Measurements from ENCODE around the gene MLKL.
A peak's percentile ranks its signal among the peaks of the same experiment; 100 is the strongest.
"Not testable (repeated sequence)": the region's sequence is repeated elsewhere in the genome, so short reads cannot be mapped to it uniquely, and the experiment has no call there.

Gene MLKL

GRCh38 chr16:74731853-74732477, 31.3 kb upstream of the MLKL start:
- DNase-seq, result no peak

GRCh38 chr16:74729783-74730683, 29.4 kb upstream of the MLKL start:
- DNase-seq, result no peak

- DNase-seq, result no peak
These were observed 27.2 kb upstream of the MLKL start for GRCh38 chr16:74727903-74728302.

GRCh38 chr16:74726716-74727115, 26.1 kb upstream of the MLKL start:
- DNase-seq, result no peak

GRCh38 chr16:74725651-74726455, 25.2 kb upstream of the MLKL start:
- DNase-seq, result no peak

- DNase-seq, result no peak
These were observed 24.3 kb upstream of the MLKL start for GRCh38 chr16:74724820-74725549.

- no peak for DNase-seq
These were observed 22.6 kb upstream of the MLKL start for GRCh38 chr16:74723256-74723655.

GRCh38 chr16:74722156-74722555, 21.5 kb upstream of the MLKL start:
- DNase-seq, result not testable (repeated sequence)

GRCh38 chr16:74721716-74722115, 21.1 kb upstream of the MLKL start:
- DNase-seq, result no peak

GRCh38 chr16:74720579-74720978, 19.9 kb upstream of the MLKL start:
- no peak for DNase-seq

- no peak for DNase-seq
These were observed 18.3 kb upstream of the MLKL start for GRCh38 chr16:74718741-74719610.

- DNase-seq, result no peak
These were observed 17.5 kb upstream of the MLKL start for GRCh38 chr16:74718140-74718539.

- DNase-seq, result no peak
These were observed 16.7 kb upstream of the MLKL start for GRCh38 chr16:74717367-74717766.

- DNase-seq, result no peak
These were observed 15.7 kb upstream of the MLKL start for GRCh38 chr16:74716355-74716754.

- DNase-seq, result no peak
These were observed 13.2 kb upstream of the MLKL start for GRCh38 chr16:74713876-74714275.

- DNase-seq, result no peak
These were observed 12.7 kb upstream of the MLKL start for GRCh38 chr16:74713325-74713724.

- DNase-seq, result no peak
These were observed 11.3 kb upstream of the MLKL start for GRCh38 chr16:74711938-74712337.

GRCh38 chr16:74710401-74710800, 9.7 kb upstream of the MLKL start:
- no peak for DNase-seq

- peak; percentile 69 for DNase-seq
These were observed 8.8 kb upstream of the MLKL start for GRCh38 chr16:74709441-74709877.

GRCh38 chr16:74700116-74700437, 585 bp downstream of the MLKL start:
- peak; percentile 2 for DNase-seq

GRCh38 chr16:74699666-74700065, 996 bp downstream of the MLKL start:
- DNase-seq, result no peak

- DNase-seq, result no peak
These were observed 2.4 kb downstream of the MLKL start for GRCh38 chr16:74698222-74698621.

Measured in central memory CD4-positive, alpha-beta T cell (primary cell).